Measurements from ENCODE around the gene CYS1.

GRCh38 chr2:10061221-10061925 lies 18.8 kb downstream of the CYS1 start:
- no peak for TF ChIP-seq ZNF800 (CRISPR knock-in tag; IDR thresholded peaks at IDR 0.05)
- TF ChIP-seq ATF6 (CRISPR knock-in tag; conservative IDR thresholded peaks at IDR 0.05) = no peak
- TF ChIP-seq FOSL2 (CRISPR knock-in tag; IDR thresholded peaks at IDR 0.05) = no peak
- TF ChIP-seq, protein P1, sequence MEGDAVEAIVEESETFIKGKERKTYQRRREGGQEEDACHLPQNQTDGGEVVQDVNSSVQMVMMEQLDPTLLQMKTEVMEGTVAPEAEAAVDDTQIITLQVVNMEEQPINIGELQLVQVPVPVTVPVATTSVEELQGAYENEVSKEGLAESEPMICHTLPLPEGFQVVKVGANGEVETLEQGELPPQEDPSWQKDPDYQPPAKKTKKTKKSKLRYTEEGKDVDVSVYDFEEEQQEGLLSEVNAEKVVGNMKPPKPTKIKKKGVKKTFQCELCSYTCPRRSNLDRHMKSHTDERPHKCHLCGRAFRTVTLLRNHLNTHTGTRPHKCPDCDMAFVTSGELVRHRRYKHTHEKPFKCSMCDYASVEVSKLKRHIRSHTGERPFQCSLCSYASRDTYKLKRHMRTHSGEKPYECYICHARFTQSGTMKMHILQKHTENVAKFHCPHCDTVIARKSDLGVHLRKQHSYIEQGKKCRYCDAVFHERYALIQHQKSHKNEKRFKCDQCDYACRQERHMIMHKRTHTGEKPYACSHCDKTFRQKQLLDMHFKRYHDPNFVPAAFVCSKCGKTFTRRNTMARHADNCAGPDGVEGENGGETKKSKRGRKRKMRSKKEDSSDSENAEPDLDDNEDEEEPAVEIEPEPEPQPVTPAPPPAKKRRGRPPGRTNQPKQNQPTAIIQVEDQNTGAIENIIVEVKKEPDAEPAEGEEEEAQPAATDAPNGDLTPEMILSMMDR (CRISPR knock-in tag; IDR thresholded peaks at IDR 0.05) = no peak
- TF ChIP-seq, protein P2, sequence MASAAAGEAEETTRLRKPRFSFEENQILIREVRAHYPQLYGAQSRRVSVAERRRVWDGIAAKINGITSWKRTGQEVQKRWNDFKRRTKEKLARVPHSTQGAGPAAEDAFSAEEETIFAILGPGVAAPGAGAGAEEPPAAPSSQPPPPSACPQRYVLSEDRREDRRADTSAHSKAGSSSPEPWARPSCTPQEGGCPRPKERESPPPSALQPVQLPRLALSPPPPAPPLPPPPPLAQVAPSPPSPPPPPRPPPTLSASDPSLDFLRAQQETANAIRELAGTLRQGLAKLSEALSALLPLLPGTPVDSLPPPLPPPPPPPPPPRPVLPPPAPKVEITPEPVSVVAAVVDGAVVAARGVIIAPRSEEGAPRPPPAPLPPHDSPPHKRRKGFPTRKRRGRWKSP (CRISPR knock-in tag; IDR thresholded peaks at IDR 0.05) = no peak
- TF ChIP-seq GMEB2 (CRISPR knock-in tag; IDR thresholded peaks at IDR 0.05; ENCODE audit: low read depth) = no peak
- no peak for TF ChIP-seq ZNF773 (CRISPR knock-in tag; IDR thresholded peaks at IDR 0.05; ENCODE audit: borderline replicate concordance)
- TF ChIP-seq FOXM1 (CRISPR knock-in tag; IDR thresholded peaks at IDR 0.05) = no peak
- TF ChIP-seq ZNF574 (CRISPR knock-in tag; IDR thresholded peaks at IDR 0.05) = no peak
- TF ChIP-seq EZH2 (conservative IDR thresholded peaks at IDR 0.05; ENCODE audit: low read depth, low read length) = no peak; the same call in 1 of the 2 replicates
- TF ChIP-seq POLR2A (IDR thresholded peaks at IDR 0.05; ENCODE audit: insufficient read depth in 1 of 2, low read depth in 2 of 2, low read length in 2 of 2) = no peak

All from HepG2 (cell line).